ENCODE data around the gene SUPT16H. TPM values are rescaled to one million over a fixed set of nuclear protein-coding genes. Genes with fewer than 3 reads are reported as not detected.
A peak's percentile ranks its signal among the peaks of the same experiment; 100 is the strongest.

Gene SUPT16H
- total and polyA plus RNA-seq, 2 experiments from 2014 or later, result 187 to 268 TPM

DNA sequence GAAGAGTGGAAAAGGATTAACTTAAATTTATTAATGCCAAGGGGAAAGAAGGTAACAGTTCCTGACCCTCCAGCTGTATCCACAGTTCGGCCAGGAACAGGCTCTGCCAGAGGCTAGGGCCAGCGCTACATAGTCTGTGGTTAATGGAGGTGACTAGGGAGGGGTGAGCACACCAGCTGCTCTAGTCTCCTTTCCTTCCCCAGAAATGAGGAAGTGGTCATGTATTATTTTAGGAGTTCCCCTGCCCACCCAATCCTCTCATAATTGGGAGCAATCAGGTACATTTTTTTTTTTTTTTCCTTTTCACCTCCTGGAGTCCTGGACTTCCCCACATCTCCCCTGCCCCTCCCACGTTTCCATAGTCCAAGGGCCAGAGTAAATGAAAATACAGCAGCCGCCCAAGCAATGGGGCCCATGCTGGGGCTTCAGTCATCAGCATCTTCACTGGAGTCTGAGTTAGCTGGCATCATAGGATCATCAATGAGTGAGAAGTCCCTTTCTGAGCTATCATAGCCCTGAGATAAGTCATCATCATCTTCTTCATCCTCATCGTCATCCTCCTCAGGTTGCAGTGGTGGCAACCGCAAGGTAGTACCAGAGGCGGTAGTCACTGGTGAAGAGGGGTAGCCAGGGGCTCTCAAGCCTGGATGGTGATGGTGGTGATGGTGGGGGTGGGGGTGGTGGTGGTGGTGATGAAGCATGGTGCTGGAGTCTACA, 1.5 kb upstream of the SUPT16H start (continued):
- TF ChIP-seq EZH2phosphoT487 (IDR thresholded peaks at IDR 0.05; ENCODE audit: unreplicated experiment) (no peak), CREB1 (CRISPR knock-in tag; IDR thresholded peaks at IDR 0.05; ENCODE audit: low read depth) (no peak), POLR2AphosphoS5 (IDR thresholded peaks at IDR 0.05; ENCODE audit: low read depth) (no peak)

DNA sequence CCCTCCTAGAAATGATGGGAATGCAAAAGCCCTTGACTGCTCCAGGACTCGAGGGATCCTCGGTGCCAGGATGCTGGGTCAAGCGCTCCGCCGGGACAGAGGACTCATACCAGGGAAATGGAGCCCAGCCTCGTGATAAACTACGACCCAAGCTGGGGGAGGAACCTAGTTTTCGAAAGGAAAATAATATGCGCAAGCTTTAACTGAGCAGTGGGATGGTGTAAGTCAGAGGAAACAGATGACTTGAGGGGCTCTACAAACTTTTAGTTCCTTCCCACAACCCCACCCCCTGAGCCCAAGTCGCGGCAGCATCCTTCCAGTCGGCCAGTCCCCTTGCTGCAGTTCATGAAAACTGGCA, 654 bp upstream of the SUPT16H start:
- Histone ChIP-seq H3K9me2 (ENCODE audit: insufficient read depth) (no peaks in the 10 kb centered on the region), H3K4me2 (peak overlapping the region; percentile 81), H3K27ac (ENCODE audit: low read depth) (peak overlapping the region; percentile 91), H3K36me3 (ENCODE audit: insufficient read depth) (peaks cover 17% of the 10 kb centered on the region), H3K79me2 (replicated peaks; ENCODE audit: insufficient read depth) (peaks cover 43% of the 10 kb centered on the region), H4K20me1 (replicated peaks; ENCODE audit: insufficient read depth) (peaks cover 15% of the 10 kb centered on the region), H3K27me3 (ENCODE audit: insufficient read depth) (no peaks in the 10 kb centered on the region), H3K4me1 (ENCODE audit: insufficient read depth) (peaks cover 3% of the 10 kb centered on the region; the same call in 1 of the 2 replicates), H2AFZ (peak overlapping the region; percentile 48), H3F3A (replicated peaks; ENCODE audit: low read depth) (peaks cover 9% of the 10 kb centered on the region), H3K4me3 (peak overlapping the region; percentile 87)
- no peak for DNase-seq (ENCODE audit: low spot score)
- ATAC-seq, result peak; percentile 16
- no peaks in the 10 kb centered on the region for H3K9me3 Mint-ChIP-seq
- peaks cover 50% of the 10 kb centered on the region for H3K36me3 Mint-ChIP-seq (ENCODE audit: low read depth)
- H3K4me1 Mint-ChIP-seq, result peaks cover 10% of the 10 kb centered on the region
- peak overlapping the region; percentile 100 for H3K27ac Mint-ChIP-seq
- peak overlapping the region; percentile 97 for H3K4me3 Mint-ChIP-seq
- TF ChIP-seq, protein P1, sequence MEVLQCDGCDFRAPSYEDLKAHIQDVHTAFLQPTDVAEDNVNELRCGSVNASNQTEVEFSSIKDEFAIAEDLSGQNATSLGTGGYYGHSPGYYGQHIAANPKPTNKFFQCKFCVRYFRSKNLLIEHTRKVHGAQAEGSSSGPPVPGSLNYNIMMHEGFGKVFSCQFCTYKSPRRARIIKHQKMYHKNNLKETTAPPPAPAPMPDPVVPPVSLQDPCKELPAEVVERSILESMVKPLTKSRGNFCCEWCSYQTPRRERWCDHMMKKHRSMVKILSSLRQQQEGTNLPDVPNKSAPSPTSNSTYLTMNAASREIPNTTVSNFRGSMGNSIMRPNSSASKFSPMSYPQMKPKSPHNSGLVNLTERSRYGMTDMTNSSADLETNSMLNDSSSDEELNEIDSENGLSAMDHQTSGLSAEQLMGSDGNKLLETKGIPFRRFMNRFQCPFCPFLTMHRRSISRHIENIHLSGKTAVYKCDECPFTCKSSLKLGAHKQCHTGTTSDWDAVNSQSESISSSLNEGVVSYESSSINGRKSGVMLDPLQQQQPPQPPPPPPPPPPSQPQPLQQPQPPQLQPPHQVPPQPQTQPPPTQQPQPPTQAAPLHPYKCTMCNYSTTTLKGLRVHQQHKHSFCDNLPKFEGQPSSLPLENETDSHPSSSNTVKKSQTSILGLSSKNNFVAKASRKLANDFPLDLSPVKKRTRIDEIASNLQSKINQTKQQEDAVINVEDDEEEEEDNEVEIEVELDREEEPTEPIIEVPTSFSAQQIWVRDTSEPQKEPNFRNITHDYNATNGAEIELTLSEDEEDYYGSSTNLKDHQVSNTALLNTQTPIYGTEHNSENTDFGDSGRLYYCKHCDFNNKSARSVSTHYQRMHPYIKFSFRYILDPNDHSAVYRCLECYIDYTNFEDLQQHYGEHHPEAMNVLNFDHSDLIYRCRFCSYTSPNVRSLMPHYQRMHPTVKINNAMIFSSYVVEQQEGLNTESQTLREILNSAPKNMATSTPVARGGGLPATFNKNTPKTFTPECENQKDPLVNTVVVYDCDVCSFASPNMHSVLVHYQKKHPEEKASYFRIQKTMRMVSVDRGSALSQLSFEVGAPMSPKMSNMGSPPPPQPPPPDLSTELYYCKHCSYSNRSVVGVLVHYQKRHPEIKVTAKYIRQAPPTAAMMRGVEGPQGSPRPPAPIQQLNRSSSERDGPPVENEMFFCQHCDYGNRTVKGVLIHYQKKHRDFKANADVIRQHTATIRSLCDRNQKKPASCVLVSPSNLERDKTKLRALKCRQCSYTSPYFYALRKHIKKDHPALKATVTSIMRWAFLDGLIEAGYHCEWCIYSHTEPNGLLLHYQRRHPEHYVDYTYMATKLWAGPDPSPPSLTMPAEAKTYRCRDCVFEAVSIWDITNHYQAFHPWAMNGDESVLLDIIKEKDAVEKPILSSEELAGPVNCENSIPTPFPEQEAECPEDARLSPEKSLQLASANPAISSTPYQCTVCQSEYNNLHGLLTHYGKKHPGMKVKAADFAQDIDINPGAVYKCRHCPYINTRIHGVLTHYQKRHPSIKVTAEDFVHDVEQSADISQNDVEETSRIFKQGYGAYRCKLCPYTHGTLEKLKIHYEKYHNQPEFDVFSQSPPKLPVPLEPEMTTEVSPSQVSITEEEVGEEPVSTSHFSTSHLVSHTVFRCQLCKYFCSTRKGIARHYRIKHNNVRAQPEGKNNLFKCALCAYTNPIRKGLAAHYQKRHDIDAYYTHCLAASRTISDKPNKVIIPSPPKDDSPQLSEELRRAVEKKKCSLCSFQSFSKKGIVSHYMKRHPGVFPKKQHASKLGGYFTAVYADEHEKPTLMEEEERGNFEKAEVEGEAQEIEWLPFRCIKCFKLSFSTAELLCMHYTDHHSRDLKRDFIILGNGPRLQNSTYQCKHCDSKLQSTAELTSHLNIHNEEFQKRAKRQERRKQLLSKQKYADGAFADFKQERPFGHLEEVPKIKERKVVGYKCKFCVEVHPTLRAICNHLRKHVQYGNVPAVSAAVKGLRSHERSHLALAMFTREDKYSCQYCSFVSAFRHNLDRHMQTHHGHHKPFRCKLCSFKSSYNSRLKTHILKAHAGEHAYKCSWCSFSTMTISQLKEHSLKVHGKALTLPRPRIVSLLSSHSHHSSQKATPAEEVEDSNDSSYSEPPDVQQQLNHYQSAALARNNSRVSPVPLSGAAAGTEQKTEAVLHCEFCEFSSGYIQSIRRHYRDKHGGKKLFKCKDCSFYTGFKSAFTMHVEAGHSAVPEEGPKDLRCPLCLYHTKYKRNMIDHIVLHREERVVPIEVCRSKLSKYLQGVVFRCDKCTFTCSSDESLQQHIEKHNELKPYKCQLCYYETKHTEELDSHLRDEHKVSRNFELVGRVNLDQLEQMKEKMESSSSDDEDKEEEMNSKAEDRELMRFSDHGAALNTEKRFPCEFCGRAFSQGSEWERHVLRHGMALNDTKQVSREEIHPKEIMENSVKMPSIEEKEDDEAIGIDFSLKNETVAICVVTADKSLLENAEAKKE (CRISPR knock-in tag; IDR thresholded peaks at IDR 0.05), result no peak
- TF ChIP-seq EZH2 (IDR thresholded peaks at IDR 0.05; ENCODE audit: low read depth, unreplicated experiment), result no peak
- TF ChIP-seq, protein P2, sequence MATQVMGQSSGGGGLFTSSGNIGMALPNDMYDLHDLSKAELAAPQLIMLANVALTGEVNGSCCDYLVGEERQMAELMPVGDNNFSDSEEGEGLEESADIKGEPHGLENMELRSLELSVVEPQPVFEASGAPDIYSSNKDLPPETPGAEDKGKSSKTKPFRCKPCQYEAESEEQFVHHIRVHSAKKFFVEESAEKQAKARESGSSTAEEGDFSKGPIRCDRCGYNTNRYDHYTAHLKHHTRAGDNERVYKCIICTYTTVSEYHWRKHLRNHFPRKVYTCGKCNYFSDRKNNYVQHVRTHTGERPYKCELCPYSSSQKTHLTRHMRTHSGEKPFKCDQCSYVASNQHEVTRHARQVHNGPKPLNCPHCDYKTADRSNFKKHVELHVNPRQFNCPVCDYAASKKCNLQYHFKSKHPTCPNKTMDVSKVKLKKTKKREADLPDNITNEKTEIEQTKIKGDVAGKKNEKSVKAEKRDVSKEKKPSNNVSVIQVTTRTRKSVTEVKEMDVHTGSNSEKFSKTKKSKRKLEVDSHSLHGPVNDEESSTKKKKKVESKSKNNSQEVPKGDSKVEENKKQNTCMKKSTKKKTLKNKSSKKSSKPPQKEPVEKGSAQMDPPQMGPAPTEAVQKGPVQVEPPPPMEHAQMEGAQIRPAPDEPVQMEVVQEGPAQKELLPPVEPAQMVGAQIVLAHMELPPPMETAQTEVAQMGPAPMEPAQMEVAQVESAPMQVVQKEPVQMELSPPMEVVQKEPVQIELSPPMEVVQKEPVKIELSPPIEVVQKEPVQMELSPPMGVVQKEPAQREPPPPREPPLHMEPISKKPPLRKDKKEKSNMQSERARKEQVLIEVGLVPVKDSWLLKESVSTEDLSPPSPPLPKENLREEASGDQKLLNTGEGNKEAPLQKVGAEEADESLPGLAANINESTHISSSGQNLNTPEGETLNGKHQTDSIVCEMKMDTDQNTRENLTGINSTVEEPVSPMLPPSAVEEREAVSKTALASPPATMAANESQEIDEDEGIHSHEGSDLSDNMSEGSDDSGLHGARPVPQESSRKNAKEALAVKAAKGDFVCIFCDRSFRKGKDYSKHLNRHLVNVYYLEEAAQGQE (IDR thresholded peaks at IDR 0.05; ENCODE audit: unreplicated experiment), result no peak
- peak; percentile 68 for TF ChIP-seq POLR2AphosphoS5 (IDR thresholded peaks at IDR 0.05; ENCODE audit: low read depth)
- TF ChIP-seq, protein P3, sequence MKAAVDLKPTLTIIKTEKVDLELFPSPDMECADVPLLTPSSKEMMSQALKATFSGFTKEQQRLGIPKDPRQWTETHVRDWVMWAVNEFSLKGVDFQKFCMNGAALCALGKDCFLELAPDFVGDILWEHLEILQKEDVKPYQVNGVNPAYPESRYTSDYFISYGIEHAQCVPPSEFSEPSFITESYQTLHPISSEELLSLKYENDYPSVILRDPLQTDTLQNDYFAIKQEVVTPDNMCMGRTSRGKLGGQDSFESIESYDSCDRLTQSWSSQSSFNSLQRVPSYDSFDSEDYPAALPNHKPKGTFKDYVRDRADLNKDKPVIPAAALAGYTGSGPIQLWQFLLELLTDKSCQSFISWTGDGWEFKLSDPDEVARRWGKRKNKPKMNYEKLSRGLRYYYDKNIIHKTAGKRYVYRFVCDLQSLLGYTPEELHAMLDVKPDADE (IDR thresholded peaks at IDR 0.05), result no peak
- peaks cover 16% of the 10 kb centered on the region for H3K27me3 Mint-ChIP-seq (ENCODE audit: insufficient read depth, low read depth, poor library complexity)

Data from GM23338 (cell line).